ENCODE data around the gene OTX1.
"Not testable (repeated sequence)": the region's sequence is repeated elsewhere in the genome, so short reads cannot be mapped to it uniquely, and the experiment has no call there.

Gene OTX1

GRCh38 chr2:63050334-63051041, at the start of gene OTX1:
TSS of gene OTX1 (plus strand) at chr2:63050830. CDS start at chr2:63052991, 2,161 bp downstream.
- DNase-seq (ENCODE audit: low read depth in 2 of 3, low spot score in 1 of 3) = peak in 1 of 3 donors; percentile 50

- no peak for DNase-seq (ENCODE audit: low read depth in 2 of 3, low spot score in 1 of 3)
These were observed 49.1 kb upstream of the OTX1 start for GRCh38 chr2:63001576-63001975.

- no peak for DNase-seq (ENCODE audit: low read depth in 2 of 3, low spot score in 1 of 3)
These were observed 47.3 kb upstream of the OTX1 start for GRCh38 chr2:63003351-63003750.

GRCh38 chr2:63007813-63008458, 42.7 kb upstream of the OTX1 start:
- DNase-seq (ENCODE audit: low read depth in 2 of 3, low spot score in 1 of 3) = no peak

GRCh38 chr2:63008838-63009237, 41.8 kb upstream of the OTX1 start:
- no peak for DNase-seq (ENCODE audit: low read depth in 2 of 3, low spot score in 1 of 3)

GRCh38 chr2:63009490-63009889, 41.1 kb upstream of the OTX1 start:
- no peak for DNase-seq (ENCODE audit: low read depth in 2 of 3, low spot score in 1 of 3)

GRCh38 chr2:63012541-63012940, 38.1 kb upstream of the OTX1 start:
- no peak for DNase-seq (ENCODE audit: low read depth in 2 of 3, low spot score in 1 of 3)

GRCh38 chr2:63013438-63013837, 37.2 kb upstream of the OTX1 start:
- no peak for DNase-seq (ENCODE audit: low read depth in 2 of 3, low spot score in 1 of 3)

GRCh38 chr2:63015389-63015788, 35.2 kb upstream of the OTX1 start:
- DNase-seq (ENCODE audit: low read depth in 2 of 3, low spot score in 1 of 3) = no peak

- DNase-seq (ENCODE audit: low read depth in 2 of 3, low spot score in 1 of 3) = no peak
These were observed 32.2 kb upstream of the OTX1 start for GRCh38 chr2:63018439-63018838.

- DNase-seq (ENCODE audit: low read depth in 2 of 3, low spot score in 1 of 3) = not testable (repeated sequence)
These were observed 30.9 kb upstream of the OTX1 start for GRCh38 chr2:63019686-63020085.

GRCh38 chr2:63023444-63023843, 27.2 kb upstream of the OTX1 start:
- DNase-seq (ENCODE audit: low read depth in 2 of 3, low spot score in 1 of 3) = no peak

GRCh38 chr2:63027220-63027619, 23.4 kb upstream of the OTX1 start:
- DNase-seq (ENCODE audit: low read depth in 2 of 3, low spot score in 1 of 3) = no peak

- DNase-seq (ENCODE audit: low read depth in 2 of 3, low spot score in 1 of 3) = no peak
These were observed 21.6 kb upstream of the OTX1 start for GRCh38 chr2:63029058-63029457.

- no peak for DNase-seq (ENCODE audit: low read depth in 2 of 3, low spot score in 1 of 3)
These were observed 16.1 kb upstream of the OTX1 start for GRCh38 chr2:63034526-63034925.

GRCh38 chr2:63035169-63035568, 15.5 kb upstream of the OTX1 start:
- DNase-seq (ENCODE audit: low read depth in 2 of 3, low spot score in 1 of 3) = no peak

GRCh38 chr2:63035660-63036059, 15.0 kb upstream of the OTX1 start:
- DNase-seq (ENCODE audit: low read depth in 2 of 3, low spot score in 1 of 3) = no peak

GRCh38 chr2:63038034-63038433, 12.6 kb upstream of the OTX1 start:
- no peak for DNase-seq (ENCODE audit: low read depth in 2 of 3, low spot score in 1 of 3)

- no peak for DNase-seq (ENCODE audit: low read depth in 2 of 3, low spot score in 1 of 3)
These were observed 10.0 kb upstream of the OTX1 start for GRCh38 chr2:63040586-63040985.

- no peak for DNase-seq (ENCODE audit: low read depth in 2 of 3, low spot score in 1 of 3)
These were observed 9.0 kb upstream of the OTX1 start for GRCh38 chr2:63041592-63041991.

GRCh38 chr2:63044362-63045327, 6.0 kb upstream of the OTX1 start:
- no peak for DNase-seq (ENCODE audit: low read depth in 2 of 3, low spot score in 1 of 3)

GRCh38 chr2:63046552-63046951, 4.1 kb upstream of the OTX1 start:
- no peak for DNase-seq (ENCODE audit: low read depth in 2 of 3, low spot score in 1 of 3)
